PC-9 (cell line): ENCODE measurements around the gene TMEM232. TPM values are rescaled to one million over a fixed set of nuclear protein-coding genes. Genes with fewer than 3 reads are reported as not detected.

Source experiments
- BruUV-seq: library from RNA; stranded (reverse); fragments of 400-500 nt; replicated peaks from 2 replicates; lab custom pipeline; 2021; lab: Mats Ljungman, UMichigan
- CTCF ChIA-PET: fragments of 300-600 bp; sonication (Branson Sonifier 250); formaldehyde crosslinking; loops from one replicate; lab custom pipeline; 2022; ENCODE audit warnings: antibody characterized with exemption; lab: Charles Lee
- POLR2A ChIA-PET: fragments of 300-600 bp; sonication (Branson Sonifier 250); formaldehyde crosslinking; loops from one replicate; lab custom pipeline; 2022; ENCODE audit warnings: antibody characterized with exemption; ENCODE audit not compliant: unreplicated experiment; lab: Charles Lee
- DNase-seq, 2 experiments: peaks; one replicate each; pipeline versions ENCODE4 v3.0.0 to v3.0.0-alpha.2; 2015 to 2022; ENCODE audit warnings: mixed read lengths in 1 of 2
- H2AFZ ChIP-seq: fragments of 200-600 bp; sonication (generic); 2 replicates; pipeline ENCODE4 v1.8.1; 2017; ENCODE audit warnings: antibody characterized with exemption
- H3F3A ChIP-seq: fragments of 200-600 bp; sonication (generic); 2 replicates; pipeline ENCODE4 v1.8.1; 2017; ENCODE audit warnings: antibody characterized with exemption, mild to moderate bottlenecking, low read depth; ENCODE audit not compliant: insufficient read depth
- H3K27ac ChIP-seq: fragments of 200-600 bp; sonication (generic); 2 replicates; pipeline ENCODE4 v1.6.1; 2016; ENCODE audit warnings: mixed run types
- H3K27me3 ChIP-seq: fragments of 200-600 bp; sonication (generic); 2 replicates; pipeline ENCODE4 v1.6.1; 2016; ENCODE audit warnings: low read depth, mixed run types; ENCODE audit not compliant: insufficient read depth
- H3K36me3 ChIP-seq: fragments of 200-600 bp; sonication (generic); 2 replicates; pipeline ENCODE4 v1.6.1; 2016; ENCODE audit warnings: low read depth, mixed run types
- H3K4me1 ChIP-seq: fragments of 200-600 bp; sonication (generic); replicated peaks from 2 replicates; pipeline ENCODE4 v1.6.1; 2016; ENCODE audit warnings: mixed run types; ENCODE audit not compliant: insufficient read depth
- H3K4me2 ChIP-seq: fragments of 200-600 bp; sonication (generic); 2 replicates; pipeline ENCODE4 v1.6.1; 2017; ENCODE audit warnings: mixed run types
- H3K4me3 ChIP-seq: fragments of 200-600 bp; sonication (generic); 2 replicates; pipeline ENCODE4 v1.6.1; 2016; ENCODE audit warnings: mixed run types
- H3K79me2 ChIP-seq: fragments of 200-600 bp; sonication (generic); 2 replicates; pipeline ENCODE4 v1.6.1; 2017; ENCODE audit warnings: low read depth, mixed run types
- H3K9me2 ChIP-seq: fragments of 200-600 bp; sonication (generic); 2 replicates; pipeline ENCODE4 v1.8.1; 2017; ENCODE audit warnings: mild to moderate bottlenecking; ENCODE audit not compliant: insufficient read depth
- H3K9me3 ChIP-seq: fragments of 200-600 bp; sonication (generic); 2 replicates; pipeline ENCODE4 v1.8.1; 2016; ENCODE audit warnings: low read depth; ENCODE audit not compliant: insufficient read depth
- H4K20me1 ChIP-seq: fragments of 200-600 bp; sonication (generic); 2 replicates; pipeline ENCODE4 v1.8.1; 2017; ENCODE audit not compliant: insufficient read depth
- CTCF ChIP-seq: fragments of 200-600 bp; sonication (generic); conservative IDR thresholded peaks from 2 replicates; pipeline ENCODE4 v1.6.1; 2017; ENCODE audit warnings: mixed run types, antibody characterized with exemption, mild to moderate bottlenecking, moderate library complexity
- EZH2 ChIP-seq: fragments of 200-600 bp; sonication (generic); IDR thresholded peaks from 2 replicates; pipeline ENCODE4 v1.8.0; 2017; ENCODE audit warnings: antibody characterized with exemption, low read depth
- intact Hi-C: fragments of 100-400 bp; cut with micrococcal nuclease; formaldehyde crosslinking; loops from one replicate; pipeline ENCODE4 v1.10.0; 2022; ENCODE audit not compliant: unreplicated experiment
- total RNA-seq: library from RNA; stranded (reverse); gene quantifications from 2 replicates; pipeline ENCODE4 v1.2.3, GENCODE V29; 2021

The TMEM232 gene
- total RNA-seq, 1 experiment from 2014 or later: 0.65 TPM

DNA sequence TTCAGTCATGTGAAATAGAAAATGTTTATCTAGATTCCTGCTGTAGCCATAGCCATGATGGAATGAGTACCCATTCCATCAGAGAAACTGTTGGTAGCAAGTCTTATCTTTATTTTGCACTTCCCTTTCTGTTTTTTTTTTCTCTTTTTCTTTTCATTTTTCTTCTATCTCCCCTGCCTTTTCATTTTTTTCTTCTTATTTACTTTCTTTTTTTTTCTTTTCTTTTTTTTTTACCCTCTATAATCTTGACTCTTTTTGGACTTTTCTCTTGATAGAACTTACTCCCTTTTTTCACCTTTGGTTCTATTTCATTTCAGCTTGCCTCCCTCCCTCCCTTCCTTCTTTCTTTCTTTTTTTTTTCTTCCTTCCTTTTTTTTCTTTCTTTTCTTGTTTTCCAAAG is 27.7 kb upstream of the TMEM232 start:
- Histone ChIP-seq H2AFZ (no peak overlapping the region), H3K79me2 (no peaks in the 10 kb centered on the region), H4K20me1 (no peaks in the 10 kb centered on the region; the same call in 1 of the 2 replicates), H3K4me2 (no peak overlapping the region), H3K27ac (no peak overlapping the region), H3K4me3 (no peak overlapping the region), H3K9me2 (no peaks in the 10 kb centered on the region; the same call in 1 of the 2 replicates), H3K9me3 (no peaks in the 10 kb centered on the region), H3F3A (peaks cover 4% of the 10 kb centered on the region), H3K27me3 (no peaks in the 10 kb centered on the region), H3K4me1 (no peaks in the 10 kb centered on the region), H3K36me3 (peaks cover 8% of the 10 kb centered on the region; the same call in 1 of the 2 replicates)
- ChIA-PET CTCF (no interaction called here), POLR2A (no interaction called here)
- intact Hi-C loops: no loop called here
- no TSS peak for BruUV-seq
- DNase-seq: no peak
- TF ChIP-seq EZH2 (no peak), CTCF (no peak)

- Histone ChIP-seq H3K9me3 (no peaks in the 10 kb centered on the region), H4K20me1 (no peaks in the 10 kb centered on the region; the same call in 1 of the 2 replicates), H3K27ac (no peak overlapping the region), H3K4me1 (no peaks in the 10 kb centered on the region), H3K9me2 (no peaks in the 10 kb centered on the region; the same call in 1 of the 2 replicates), H3K79me2 (no peaks in the 10 kb centered on the region), H3K36me3 (peaks cover 6% of the 10 kb centered on the region; the same call in 1 of the 2 replicates), H3K27me3 (no peaks in the 10 kb centered on the region), H2AFZ (no peak overlapping the region), H3K4me2 (no peak overlapping the region), H3F3A (peaks cover 4% of the 10 kb centered on the region), H3K4me3 (no peak overlapping the region)
- no TSS peak for BruUV-seq
- POLR2A ChIA-PET: no interaction called here
- TF ChIP-seq CTCF (no peak), EZH2 (no peak)
- intact Hi-C loops: no loop called here
- DNase-seq: no peak
- CTCF ChIA-PET: no interaction called here
Observed at GRCh38 chr5:110753600-110753999, 27.1 kb upstream of the TMEM232 start.

- no peaks in the 10 kb centered on the region for H3K4me1 ChIP-seq
- no peak for DNase-seq
- ChIA-PET POLR2A (no interaction called here), CTCF (no interaction called here)
- intact Hi-C loops: no loop called here
- no peaks in the 10 kb centered on the region; the same call in 1 of the 2 replicates for H3K9me2 ChIP-seq
- no peak overlapping the region for H3K4me3 ChIP-seq
- no peak overlapping the region for H3K27ac ChIP-seq
- H3K27me3 ChIP-seq: no peaks in the 10 kb centered on the region
- H3K9me3 ChIP-seq: no peaks in the 10 kb centered on the region
- peaks cover 4% of the 10 kb centered on the region for H3F3A ChIP-seq
- H3K4me2 ChIP-seq: no peak overlapping the region
- H4K20me1 ChIP-seq: no peaks in the 10 kb centered on the region; the same call in 1 of the 2 replicates
- H3K79me2 ChIP-seq: no peaks in the 10 kb centered on the region
- no TSS peak for BruUV-seq
- 0 out of 2 replicates have a peak, but pooled peaks cover 5% of the 10 kb centered on the region for H3K36me3 ChIP-seq
- TF ChIP-seq EZH2 (no peak), CTCF (no peak)
- H2AFZ ChIP-seq: no peak overlapping the region
Observed at GRCh38 chr5:110752953-110753352, 26.5 kb upstream of the TMEM232 start.
